DND-41 (cell line): Measurements from ENCODE around the gene LUZP2.

Experiments used
- ATAC-seq: fragments of 200-7000 bp; cut with Tn5 transposase; 3 replicates; pipeline ENCODE4 v1.9.1; 2021; ENCODE audit warnings: low read depth; ENCODE audit not compliant: insufficient read depth
- DNase-seq: peaks from one replicate; pipeline ENCODE4 v3.0.0-alpha.2; 2020
- H2AFZ ChIP-seq: 2 replicates; pipeline ENCODE4 v1.6.0; 2012; ENCODE audit warnings: low read depth, low read length
- H3K27ac ChIP-seq: 2 replicates; pipeline ENCODE4 v1.5.1; 2012; ENCODE audit warnings: low read length, inconsistent platforms
- H3K27me3 ChIP-seq: fragments of 200-600 bp; sonication (generic); 2 replicates; pipeline ENCODE4 v1.6.0; 2012; ENCODE audit warnings: low read length, mild to moderate bottlenecking, inconsistent platforms; ENCODE audit not compliant: insufficient read depth, poor library complexity
- H3K36me3 ChIP-seq: 2 replicates; pipeline ENCODE4 v1.5.1; 2012; ENCODE audit warnings: low read length, inconsistent platforms; ENCODE audit not compliant: insufficient read depth
- H3K4me1 ChIP-seq: 2 replicates; pipeline ENCODE4 v1.5.1; 2012; ENCODE audit warnings: mild to moderate bottlenecking, low read length; ENCODE audit not compliant: insufficient read depth
- H3K4me2 ChIP-seq: 2 replicates; pipeline ENCODE4 v1.6.0; 2012; ENCODE audit warnings: mild to moderate bottlenecking, moderate library complexity, low read length, inconsistent platforms; ENCODE audit not compliant: insufficient read depth
- H3K4me3 ChIP-seq, 2 experiments: fragments of 200-600 bp in 1 of 2; shearing (Covaris generic) in 1 of 2; 2 replicates each; pipeline ENCODE4 v1.5.1; 2012 to 2016; ENCODE audit warnings: inconsistent platforms in 2 of 2, low read length in 2 of 2, mild to moderate bottlenecking in 2 of 2, low read depth in 1 of 2, moderate library complexity in 1 of 2
- H3K79me2 ChIP-seq: 2 replicates; pipeline ENCODE4 v1.6.0; 2012; ENCODE audit warnings: low read length, inconsistent platforms; ENCODE audit not compliant: insufficient read depth
- H3K9ac ChIP-seq: 2 replicates; pipeline ENCODE4 v1.6.0; 2012; ENCODE audit warnings: low read depth, mild to moderate bottlenecking, inconsistent platforms, low read length, moderate library complexity
- H3K9me3 ChIP-seq: 2 replicates; pipeline ENCODE4 v1.5.1; 2012; ENCODE audit warnings: low read length, moderate library complexity, mild to moderate bottlenecking, inconsistent platforms; ENCODE audit not compliant: insufficient read depth, severe bottlenecking
- H4K20me1 ChIP-seq: 2 replicates; pipeline ENCODE4 v1.6.0; 2012; ENCODE audit warnings: low read length; ENCODE audit not compliant: insufficient read depth
- CTCF ChIP-seq: IDR thresholded peaks from 2 replicates; pipeline ENCODE4 v1.5.1; 2012; ENCODE audit warnings: borderline replicate concordance, low read length, moderate library complexity, mild to moderate bottlenecking; ENCODE audit not compliant: poor library complexity, severe bottlenecking; ENCODE audit errors: extremely low read depth
- EZH2 ChIP-seq: IDR thresholded peaks from 3 replicates; pipeline ENCODE4 v1.6.1; 2012; ENCODE audit warnings: borderline replicate concordance, low read depth, mild to moderate bottlenecking, moderate library complexity, low read length, inconsistent platforms; ENCODE audit not compliant: severe bottlenecking

The LUZP2 gene

GRCh38 chr11:25119416-25119815 lies 622.6 kb downstream of the LUZP2 start:
- Histone ChIP-seq H3K27me3 (no peaks in the 10 kb centered on the region), H2AFZ (no peak overlapping the region), H4K20me1 (no peaks in the 10 kb centered on the region), H3K36me3 (no peaks in the 10 kb centered on the region), H3K27ac (no peak overlapping the region), H3K4me1 (no peaks in the 10 kb centered on the region), H3K4me3 (no peak overlapping the region), H3K79me2 (no peaks in the 10 kb centered on the region), H3K9me3 (no peaks in the 10 kb centered on the region), H3K4me2 (no peak overlapping the region), H3K9ac (no peak overlapping the region)
- TF ChIP-seq EZH2 (no peak), CTCF (no peak)
- DNase-seq (no peak), ATAC-seq (no peak)
